Keratinocyte (primary cell): ENCODE measurements around the gene MYB. TPM values are rescaled to one million over a fixed set of nuclear protein-coding genes. Genes with fewer than 3 reads are reported as not detected.

ENCODE experiments used
- DNase-seq: peaks from one replicate; pipeline ENCODE4 v3.0.0-alpha.2; 2011; ENCODE audit warnings: low read depth, missing footprints, low spot score
- FAIRE-seq: peaks from 2 replicates; lab custom pipeline; 2011; peaks lifted over from hg19 to GRCh38; lab: Jason Lieb, UNC
- H2AFZ ChIP-seq: 2 replicates; pipeline ENCODE4 v1.6.0; 2012; ENCODE audit warnings: low read length, control low read depth, inconsistent platforms; ENCODE audit not compliant: control insufficient read depth
- H3K27ac ChIP-seq: 2 replicates; pipeline ENCODE4 v1.5.1; 2011; ENCODE audit warnings: low read length; ENCODE audit not compliant: control insufficient read depth, insufficient read depth
- H3K27me3 ChIP-seq: 3 replicates; pipeline ENCODE4 v1.6.0; 2011; ENCODE audit warnings: low read length; ENCODE audit not compliant: control insufficient read depth, insufficient read depth; ENCODE audit errors: extremely low read depth
- H3K36me3 ChIP-seq, 2 experiments: 2 replicates in 1 of 2; 3 replicates in 1 of 2; pipeline ENCODE4 v1.5.1; 2011; ENCODE audit warnings: low read length in 2 of 2, mild to moderate bottlenecking in 1 of 2; ENCODE audit not compliant: control insufficient read depth in 2 of 2, insufficient read depth in 2 of 2; ENCODE audit errors: extremely low read depth in 1 of 2
- H3K4me1 ChIP-seq: 3 replicates; pipeline ENCODE4 v1.5.1; 2011; ENCODE audit warnings: low read length; ENCODE audit not compliant: control insufficient read depth, insufficient read depth; ENCODE audit errors: extremely low read depth
- H3K4me2 ChIP-seq: 3 replicates; pipeline ENCODE4 v1.6.0; 2011; ENCODE audit warnings: low read depth, low read length; ENCODE audit not compliant: control insufficient read depth, insufficient read depth; ENCODE audit errors: extremely low read depth
- H3K4me3 ChIP-seq, 3 experiments: fragments of 200-600 bp in 1 of 3; sonication (generic) in 1 of 3; 2 replicates in 2 of 3; 3 replicates in 1 of 3; pipeline ENCODE4 v1.5.1; 2011 to 2016; ENCODE audit warnings: low read length in 3 of 3, mild to moderate bottlenecking in 3 of 3, control low read depth in 2 of 3, inconsistent platforms in 1 of 3, low read depth in 1 of 3, mixed read lengths in 1 of 3, mixed run types in 1 of 3, moderate library complexity in 1 of 3; ENCODE audit not compliant: control insufficient read depth in 2 of 3, insufficient read depth in 2 of 3; ENCODE audit errors: extremely low read depth in 1 of 3
- H3K79me2 ChIP-seq: 2 replicates; pipeline ENCODE4 v1.6.0; 2012; ENCODE audit warnings: low read length; ENCODE audit not compliant: control insufficient read depth, insufficient read depth
- H3K9ac ChIP-seq: 3 replicates; pipeline ENCODE4 v1.6.0; 2011; ENCODE audit warnings: low read length; ENCODE audit not compliant: control insufficient read depth, insufficient read depth; ENCODE audit errors: extremely low read depth
- H3K9me1 ChIP-seq: 3 replicates; pipeline ENCODE4 v1.6.0; 2011; ENCODE audit warnings: low read length; ENCODE audit not compliant: control insufficient read depth, insufficient read depth; ENCODE audit errors: extremely low read depth
- H3K9me3 ChIP-seq: 2 replicates; pipeline ENCODE4 v1.5.1; 2012; ENCODE audit warnings: low read depth, low read length; ENCODE audit not compliant: control insufficient read depth
- H4K20me1 ChIP-seq: 3 replicates; pipeline ENCODE4 v1.6.0; 2011; ENCODE audit warnings: low read length; ENCODE audit not compliant: control insufficient read depth, insufficient read depth; ENCODE audit errors: extremely low read depth
- CTCF ChIP-seq, 3 experiments: IDR thresholded peaks in 1 of 3; conservative IDR thresholded peaks in 1 of 3; optimal IDR thresholded peaks in 1 of 3; 2 replicates in 2 of 3; 3 replicates in 1 of 3; pipeline versions ENCODE3 to v1.5.1; 2011; ENCODE audit warnings: low read length in 3 of 3, mild to moderate bottlenecking in 3 of 3, moderate library complexity in 2 of 3, control low read depth in 1 of 3, inconsistent platforms in 1 of 3; ENCODE audit not compliant: insufficient read depth in 2 of 3; ENCODE audit errors: extremely low read depth in 1 of 3
- EZH2 ChIP-seq: IDR thresholded peaks from one replicate; pipeline ENCODE4 v1.6.1; 2012; ENCODE audit warnings: inconsistent platforms, mild to moderate bottlenecking, low read length, moderate library complexity
- dilution Hi-C: fragments of 300-500 bp; cut with MboI; formaldehyde crosslinking; loops from one replicate; pipeline ENCODE4 v1.7.0; 2020; ENCODE audit warnings: low sequenced_read_pairs; ENCODE audit not compliant: extremely low pct_ligation_motif_present
- polyA plus RNA-seq, 5 experiments: library from polyadenylated mRNA; depleted of rRNA in 3 of 5; stranded (reverse) in 3 of 5; stranded (forward) in 1 of 5; unstranded in 1 of 5; fragments of >200 nt; gene quantifications; 1 replicate in 1 of 5; 2 replicates in 3 of 5; 3 replicates in 1 of 5; pipeline versions ENCODE4 v1.2.1 to v1.2.3, GENCODE V29; 2011 to 2012; ENCODE audit warnings: missing spikeins in 2 of 5, low read depth in 1 of 5, low replicate concordance in 1 of 5

Gene MYB
- polyA plus RNA-seq, 1 donor (not counting 4 experiments of a cell fraction or from before 2014, with no cell fraction given): 0.04 TPM

DNA sequence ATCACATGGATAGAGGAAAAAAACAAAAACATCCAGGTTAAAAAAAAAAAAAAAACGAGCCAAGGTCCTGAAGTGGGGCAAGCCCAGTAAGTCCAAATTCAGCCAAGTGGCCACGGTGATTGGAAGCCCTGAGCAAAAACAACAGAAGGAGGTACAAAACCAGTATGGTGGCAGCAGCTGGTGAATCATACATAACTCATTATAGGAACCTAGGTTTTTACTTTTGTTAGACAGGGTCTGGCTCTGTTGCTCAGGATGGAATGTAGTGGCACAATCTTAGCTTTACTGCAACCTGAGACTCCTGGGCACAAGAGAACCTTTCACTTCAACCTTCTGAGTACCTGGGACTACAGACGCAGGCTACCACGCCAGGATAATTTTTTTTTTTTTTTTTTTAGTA, 22.7 kb upstream of the MYB start:
- no peaks in the 10 kb centered on the region for H3K4me1 ChIP-seq
- H3K36me3 ChIP-seq: no peaks in the 10 kb centered on the region
- dilution Hi-C loops: no loop called here
- H3K27me3 ChIP-seq: no peaks in the 10 kb centered on the region
- no peak overlapping the region for H3K4me2 ChIP-seq
- H2AFZ ChIP-seq: no peak overlapping the region
- H3K9me3 ChIP-seq: no peaks in the 10 kb centered on the region
- H3K27ac ChIP-seq: no peak overlapping the region
- H3K9ac ChIP-seq: no peak overlapping the region
- H3K9me1 ChIP-seq: no peaks in the 10 kb centered on the region
- FAIRE-seq (no peak), DNase-seq (no peak)
- no peak overlapping the region for H3K4me3 ChIP-seq
- no peaks in the 10 kb centered on the region for H4K20me1 ChIP-seq
- TF ChIP-seq CTCF (optimal IDR thresholded peaks at IDR 0.05 in 1 of 3, IDR thresholded peaks at IDR 0.05 in 1 of 3, conservative IDR thresholded peaks at IDR 0.05 in 1 of 3; ENCODE audit: extremely low read depth in 1 of 3, insufficient read depth in 2 of 3, low read length in 3 of 3) (no peak), EZH2 (no peak)
- H3K79me2 ChIP-seq: no peaks in the 10 kb centered on the region

DNA sequence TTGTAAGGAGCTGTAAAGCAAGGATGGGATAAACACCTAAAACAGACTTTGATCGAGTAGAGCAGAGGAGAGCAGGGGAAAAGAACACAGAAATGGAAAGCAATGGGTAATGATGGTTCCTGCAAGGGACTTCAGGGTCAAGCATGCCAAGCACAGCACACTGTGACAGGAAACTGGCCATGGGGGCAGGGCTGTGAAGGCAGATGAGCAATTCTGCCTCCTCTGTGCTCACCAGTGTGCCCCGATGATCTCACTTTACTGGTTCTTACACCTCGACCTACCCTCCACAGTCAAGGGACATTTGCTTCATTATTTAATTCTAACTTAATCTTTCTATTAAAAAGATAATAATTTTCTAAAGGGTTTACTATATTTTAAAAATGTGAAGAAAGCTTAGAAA, 21.6 kb upstream of the MYB start:
- dilution Hi-C loops: no loop called here
- H3K4me2 ChIP-seq: no peak overlapping the region
- DNase-seq: no peak

More for the DNA sequence above, 21.6 kb upstream of the MYB start:
- Histone ChIP-seq H4K20me1 (no peaks in the 10 kb centered on the region), H2AFZ (no peak overlapping the region), H3K4me1 (no peaks in the 10 kb centered on the region), H3K36me3 (no peaks in the 10 kb centered on the region), H3K9ac (no peak overlapping the region), H3K9me3 (no peaks in the 10 kb centered on the region), H3K79me2 (no peaks in the 10 kb centered on the region), H3K27ac (no peak overlapping the region), H3K27me3 (no peaks in the 10 kb centered on the region), H3K4me3 (no peak overlapping the region), H3K9me1 (no peaks in the 10 kb centered on the region)
- no peak for FAIRE-seq
- TF ChIP-seq CTCF (optimal IDR thresholded peaks at IDR 0.05 in 1 of 3, IDR thresholded peaks at IDR 0.05 in 1 of 3, conservative IDR thresholded peaks at IDR 0.05 in 1 of 3; ENCODE audit: extremely low read depth in 1 of 3, insufficient read depth in 2 of 3, low read length in 3 of 3): no peak
- no peak for TF ChIP-seq EZH2
